ENCODE results near the gene HSD17B4.
A peak's percentile ranks its signal among the peaks of the same experiment; 100 is the strongest.

HSD17B4 gene

GRCh38 chr5:119452373-119453039 lies at the start of gene HSD17B4:
Gene HSD17B4 (plus strand): TSS chr5:119452497. CDS start chr5:119452576, 79 bp downstream.
- peak; percentile 89 for DNase-seq
- Histone ChIP-seq H3K27ac (peak within 1 kb of the TSS; percentile 81), H3K4me3 (ENCODE audit: low read depth, low read length) (peak within 1 kb of the TSS; percentile 97), H3K27me3 (replicated peaks) (no peaks in the 10 kb centered on the region), H3K36me3 (replicated peaks) (no peaks in the 10 kb centered on the region)
- in situ Hi-C loops (cut with HindIII; ENCODE audit: low pct_ligation_motif_present, low sequenced_read_pairs), result no loop called here
- no peak for TF ChIP-seq CTCF (IDR thresholded peaks at IDR 0.05; ENCODE audit: low read depth, low read length, missing control alignments)

GRCh38 chr5:119402555-119402954 lies 49.7 kb upstream of the HSD17B4 start:
- TF ChIP-seq CTCF (IDR thresholded peaks at IDR 0.05; ENCODE audit: low read depth, low read length, missing control alignments), result no peak
- Histone ChIP-seq H3K36me3 (replicated peaks) (no peaks in the 10 kb centered on the region), H3K27ac (no peak overlapping the region), H3K4me3 (ENCODE audit: low read depth, low read length) (no peak overlapping the region), H3K27me3 (replicated peaks) (no peaks in the 10 kb centered on the region)
- in situ Hi-C loops (cut with HindIII; ENCODE audit: low pct_ligation_motif_present, low sequenced_read_pairs), result loop anchor here (25.0 kb wide), 1 partner anchor 365 kb away; no protein-coding TSS in a partner anchor
- no peak for DNase-seq

GRCh38 chr5:119404033-119404432 lies 48.3 kb upstream of the HSD17B4 start:
- Histone ChIP-seq H3K4me3 (ENCODE audit: low read depth, low read length) (no peak overlapping the region), H3K36me3 (replicated peaks) (no peaks in the 10 kb centered on the region), H3K27ac (no peak overlapping the region), H3K27me3 (replicated peaks) (no peaks in the 10 kb centered on the region)
- TF ChIP-seq CTCF (IDR thresholded peaks at IDR 0.05; ENCODE audit: low read depth, low read length, missing control alignments), result no peak
- DNase-seq, result no peak
- in situ Hi-C loops (cut with HindIII; ENCODE audit: low pct_ligation_motif_present, low sequenced_read_pairs), result loop anchor here (25.0 kb wide), 1 partner anchor 367 kb away; no protein-coding TSS in a partner anchor

- Histone ChIP-seq H3K36me3 (replicated peaks) (no peaks in the 10 kb centered on the region), H3K27me3 (replicated peaks) (no peaks in the 10 kb centered on the region), H3K4me3 (ENCODE audit: low read depth, low read length) (no peak overlapping the region), H3K27ac (no peak overlapping the region)
- DNase-seq, result no peak
- in situ Hi-C loops (cut with HindIII; ENCODE audit: low pct_ligation_motif_present, low sequenced_read_pairs), result loop anchor here (25.0 kb wide), 1 partner anchor 368 kb away; no protein-coding TSS in a partner anchor
- no peak for TF ChIP-seq CTCF (IDR thresholded peaks at IDR 0.05; ENCODE audit: low read depth, low read length, missing control alignments)
These were observed 46.9 kb upstream of the HSD17B4 start for GRCh38 chr5:119405419-119405818.

GRCh38 chr5:119406551-119407110 lies 45.7 kb upstream of the HSD17B4 start:
- in situ Hi-C loops (cut with HindIII; ENCODE audit: low pct_ligation_motif_present, low sequenced_read_pairs), result loop anchor here (25.0 kb wide), 1 partner anchor 369 kb away; no protein-coding TSS in a partner anchor
- Histone ChIP-seq H3K27me3 (replicated peaks) (no peaks in the 10 kb centered on the region), H3K4me3 (ENCODE audit: low read depth, low read length) (no peak overlapping the region), H3K27ac (no peak overlapping the region), H3K36me3 (replicated peaks) (no peaks in the 10 kb centered on the region)
- DNase-seq, result no peak
- TF ChIP-seq CTCF (IDR thresholded peaks at IDR 0.05; ENCODE audit: low read depth, low read length, missing control alignments), result no peak

Measured in brain microvascular endothelial cell (primary cell).